DMS 273 (cell line): Measurements from ENCODE around the gene DNAJC12.
"Not testable (repeated sequence)": the region's sequence is repeated elsewhere in the genome, so short reads cannot be mapped to it uniquely, and the experiment has no call there.

Source experiments
- DNase-seq: peaks from one replicate; lab custom pipeline; 2025; ENCODE audit not compliant: unreplicated experiment; lab: John Stamatoyannopoulos, UW

Gene DNAJC12

DNA sequence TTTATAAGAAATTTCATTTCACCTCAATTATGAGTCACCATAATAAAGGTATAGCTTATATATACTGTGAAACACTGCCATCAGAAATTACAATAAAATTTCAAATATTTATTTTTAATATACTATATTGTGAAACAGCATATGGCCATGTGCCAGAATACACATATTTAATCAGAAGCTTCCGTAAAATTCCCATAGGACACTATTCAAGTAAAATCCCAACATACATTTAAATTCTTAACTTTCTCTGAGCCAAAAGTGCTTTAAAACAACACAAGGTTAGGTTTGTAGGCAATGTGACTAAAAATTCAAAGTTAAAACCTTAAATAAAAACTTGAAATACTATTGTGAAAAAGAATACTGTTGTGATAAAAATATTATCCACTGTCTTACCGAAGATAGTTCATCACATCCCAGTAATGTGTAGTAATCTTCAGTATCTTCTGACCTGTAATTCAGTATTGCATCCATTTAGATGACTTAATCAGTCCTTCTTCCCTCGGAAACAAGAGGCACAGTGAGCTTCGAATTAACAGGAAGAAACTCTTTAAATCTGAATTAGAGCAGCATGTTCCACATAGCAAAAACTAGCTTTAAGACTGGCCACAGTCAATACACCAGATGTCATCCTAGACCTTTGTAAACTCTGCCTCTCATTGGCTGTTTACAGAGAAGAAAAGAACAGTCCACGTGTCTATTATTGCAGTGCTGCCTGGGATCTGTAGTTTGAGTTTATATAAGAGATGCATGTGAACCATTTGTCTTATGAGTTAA, at the start of gene DNAJC12:
TSS of gene DNAJC12 (minus strand) at position 648 of the 774 bp plus-strand sequence. CDS start at position 471, 177 bp downstream.
- peak; percentile 90 for DNase-seq

DNA sequence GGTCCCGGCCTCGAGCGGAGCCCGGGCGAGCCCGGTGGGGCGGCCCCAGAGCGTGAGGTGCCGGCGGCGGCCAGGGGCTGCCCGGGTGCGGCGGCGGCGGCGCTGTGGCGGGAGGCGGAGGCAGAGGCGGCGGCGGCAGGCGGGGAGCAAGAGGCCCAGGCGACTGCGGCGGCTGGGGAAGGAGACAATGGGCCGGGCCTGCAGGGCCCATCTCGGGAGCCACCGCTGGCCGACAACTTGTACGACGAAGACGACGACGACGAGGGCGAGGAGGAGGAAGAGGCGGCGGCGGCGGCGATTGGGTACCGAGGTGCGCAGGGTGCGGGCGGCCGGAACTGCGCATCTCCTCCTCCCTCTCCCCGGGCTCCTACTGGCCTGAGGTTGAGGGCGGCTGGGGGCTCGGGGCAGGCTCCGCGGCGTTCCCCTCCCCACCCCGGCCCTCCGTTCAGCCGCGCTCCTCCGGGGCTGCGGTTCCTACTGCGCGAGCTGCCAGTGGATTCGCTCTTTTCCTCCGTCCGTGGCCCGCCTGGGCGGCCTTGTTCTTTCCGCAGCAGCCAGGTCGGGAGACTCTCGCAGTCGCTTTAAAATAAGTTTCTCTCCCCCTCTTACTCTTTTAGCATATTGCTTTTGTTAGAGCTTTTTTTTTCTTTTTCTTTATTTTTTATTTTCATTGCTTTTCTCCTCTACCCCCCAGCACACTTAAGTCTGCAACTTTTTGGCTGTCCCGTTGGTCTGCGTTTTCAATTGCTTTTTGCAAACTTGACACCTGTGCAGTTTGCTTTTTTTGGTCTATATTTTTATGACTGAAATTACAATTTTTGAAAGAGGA, 47.1 kb upstream of the DNAJC12 start:
- peak; percentile 78 for DNase-seq

DNA sequence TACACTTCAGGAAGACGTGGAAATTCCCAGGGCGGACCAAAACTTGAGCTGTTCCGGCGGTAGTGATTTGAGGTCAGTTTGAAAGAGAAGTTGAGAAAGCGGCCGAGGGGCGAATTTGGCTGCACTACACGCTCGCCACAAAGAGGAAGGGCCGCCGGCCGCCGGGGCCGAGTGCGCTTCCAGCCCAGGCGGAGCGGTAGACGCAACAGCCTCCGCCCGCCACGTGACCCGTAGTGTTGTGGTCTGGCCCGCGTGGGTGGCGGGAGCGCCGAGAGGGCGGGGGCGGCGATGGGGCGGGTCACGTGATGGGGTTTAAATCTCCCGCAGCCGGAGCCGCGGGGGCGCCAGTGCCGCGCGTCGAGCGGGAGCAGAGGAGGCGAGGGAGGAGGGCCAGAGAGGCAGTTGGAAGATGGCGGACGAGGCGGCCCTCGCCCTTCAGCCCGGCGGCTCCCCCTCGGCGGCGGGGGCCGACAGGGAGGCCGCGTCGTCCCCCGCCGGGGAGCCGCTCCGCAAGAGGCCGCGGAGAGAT, 46.4 kb upstream of the DNAJC12 start, which contains the start of gene SIRT1:
TSS of gene SIRT1 (plus strand) at position 344 of the 529 bp plus-strand sequence. CDS start at position 410, 66 bp downstream.
- DNase-seq, result peak; percentile 96

DNA sequence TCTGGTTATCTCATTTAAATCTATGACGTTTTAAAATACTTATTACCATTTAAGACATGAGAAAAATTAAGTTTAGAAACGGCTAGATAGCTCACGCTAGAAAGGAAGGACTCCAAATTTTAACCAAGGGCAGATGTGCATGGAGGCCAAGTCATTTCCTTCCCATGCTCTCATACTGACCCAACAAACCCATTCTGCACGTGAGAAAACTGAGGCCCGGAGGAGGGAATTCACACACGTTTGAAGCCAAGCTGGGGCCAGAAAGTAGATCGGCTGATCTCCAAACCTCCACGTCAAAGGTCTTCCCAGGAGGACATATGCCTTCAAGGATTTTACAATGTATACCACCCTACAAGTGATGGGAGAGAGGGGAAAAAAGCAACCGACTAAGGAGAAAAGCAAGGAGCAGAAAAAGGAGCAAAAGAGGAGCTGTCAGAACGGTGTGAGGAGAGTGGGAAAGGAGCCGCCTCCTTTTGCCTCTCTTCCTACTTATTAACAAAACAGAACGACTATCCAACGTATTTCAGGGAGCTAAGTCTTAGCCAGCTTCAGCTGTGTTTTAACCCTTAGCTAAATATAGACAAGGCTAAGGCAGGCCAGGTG, 45.8 kb upstream of the DNAJC12 start:
- DNase-seq, result no peak

DNA sequence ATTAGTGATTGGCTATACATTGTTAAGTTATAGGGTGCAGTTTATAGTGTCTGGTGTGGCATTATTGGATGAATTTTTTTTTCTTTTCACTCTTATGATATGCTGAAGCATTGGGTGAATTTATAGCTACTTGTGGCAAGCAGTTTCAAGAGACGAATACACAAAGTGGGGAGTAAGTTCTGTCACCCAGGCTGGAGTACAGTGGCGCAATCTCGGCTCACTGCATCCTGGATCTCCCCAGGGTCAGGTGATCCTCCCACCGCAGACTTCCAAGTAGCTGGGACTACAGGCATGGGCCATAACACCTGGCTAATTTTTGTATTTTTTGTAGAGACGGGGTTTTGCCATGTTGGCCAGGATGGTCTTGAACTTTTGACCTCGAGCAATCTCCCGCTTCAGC, 40.1 kb upstream of the DNAJC12 start:
- DNase-seq, result no peak

DNA sequence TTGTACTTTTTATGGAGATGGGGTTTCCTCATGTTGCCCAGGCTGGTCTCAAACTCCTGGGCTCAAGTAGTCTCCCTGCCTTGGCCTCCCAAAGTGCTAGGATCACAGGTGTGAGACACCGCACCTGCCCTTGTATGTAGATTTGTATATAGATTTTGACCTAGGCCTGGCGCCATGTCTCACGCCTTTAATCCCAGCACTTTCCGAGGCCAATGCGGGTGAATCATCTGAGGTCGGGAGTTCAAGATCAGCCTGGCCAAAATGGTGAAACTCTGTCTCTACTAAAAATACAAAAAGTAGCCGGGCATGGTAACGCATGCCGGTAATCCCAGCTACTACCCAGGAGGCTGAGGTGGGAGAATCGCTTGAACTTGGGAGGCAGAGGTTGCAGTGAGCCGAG, 39.4 kb upstream of the DNAJC12 start:
- DNase-seq, result not testable (repeated sequence)

DNA sequence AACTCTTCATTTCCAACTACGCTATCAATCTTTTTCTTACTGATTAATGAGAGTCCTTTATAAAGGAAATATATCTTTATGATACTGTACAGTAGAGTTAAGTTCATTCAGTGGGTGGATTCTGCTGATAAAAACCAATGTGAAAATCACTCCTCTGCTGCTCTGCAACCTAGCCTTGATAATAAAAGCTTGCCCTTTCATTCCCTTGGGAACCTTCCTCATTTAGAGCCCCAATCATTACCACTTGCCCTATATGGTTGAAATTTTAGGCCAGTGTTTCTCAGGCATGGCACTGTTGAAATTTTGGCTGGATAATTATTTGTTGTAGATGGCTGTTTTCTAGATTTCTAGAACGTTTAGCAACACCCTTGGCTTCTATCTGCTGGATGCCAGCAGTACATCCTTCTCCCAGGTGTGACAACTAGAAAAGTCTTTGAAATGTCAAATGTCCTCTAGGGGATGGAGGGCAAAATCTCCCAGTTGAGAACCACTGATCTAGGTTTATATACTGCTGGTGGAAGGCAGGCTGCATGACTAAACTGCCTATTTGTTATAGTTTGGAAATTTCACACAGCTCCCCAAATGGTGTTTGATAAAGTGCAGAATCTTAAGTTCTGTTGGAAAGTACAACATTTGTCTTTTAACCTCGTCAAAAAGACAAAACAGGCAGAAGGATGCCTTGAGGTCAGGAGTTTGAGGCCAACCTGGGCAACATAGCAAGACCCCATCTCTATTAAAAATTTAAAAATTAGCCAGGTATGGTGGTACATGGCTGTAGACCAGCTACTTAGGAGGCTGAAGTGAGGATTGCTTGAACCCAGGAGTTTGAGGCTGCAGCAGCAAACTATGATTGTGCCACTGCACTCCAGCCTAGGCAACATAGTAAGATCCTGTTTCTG, 37.6 kb upstream of the DNAJC12 start:
- DNase-seq, result no peak

DNA sequence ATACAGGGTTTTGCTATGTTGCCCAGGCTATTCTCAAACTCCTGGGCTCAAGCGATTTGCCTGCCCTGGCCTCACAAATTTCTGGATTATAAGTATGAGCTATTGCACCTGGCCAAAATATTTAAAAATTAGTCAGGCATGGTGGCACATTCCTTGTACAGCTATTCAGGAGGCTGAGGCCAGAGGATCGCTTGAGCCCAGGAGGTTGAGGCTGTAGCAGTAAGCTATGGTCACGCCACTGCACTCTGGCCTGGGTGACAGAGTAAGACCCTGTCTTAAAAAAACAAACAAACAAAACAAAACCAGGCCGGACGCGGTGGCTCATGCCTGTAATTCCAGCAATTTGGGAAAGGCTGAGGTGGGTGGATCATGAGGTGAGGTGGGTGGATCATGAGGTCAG, 32.0 kb upstream of the DNAJC12 start:
- no peak for DNase-seq

DNA sequence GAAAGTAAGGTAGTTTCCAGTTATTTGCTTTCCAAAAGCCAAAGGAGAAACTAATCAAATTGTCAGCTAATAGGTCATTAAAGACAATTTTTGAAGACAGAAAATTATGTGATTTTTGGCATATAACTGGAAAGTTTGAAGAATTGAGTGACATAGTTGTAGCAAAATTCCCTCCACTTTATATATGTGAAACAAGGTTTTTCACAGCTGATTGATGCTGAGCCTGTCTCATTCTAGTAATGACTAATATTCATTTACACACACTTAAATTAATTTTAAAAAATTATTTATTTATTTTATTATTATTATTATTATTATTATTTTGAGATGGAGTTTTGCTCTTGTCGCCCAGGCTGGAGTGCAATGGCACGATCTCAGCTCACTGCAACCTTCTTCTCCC, 30.1 kb upstream of the DNAJC12 start:
- no peak for DNase-seq

DNA sequence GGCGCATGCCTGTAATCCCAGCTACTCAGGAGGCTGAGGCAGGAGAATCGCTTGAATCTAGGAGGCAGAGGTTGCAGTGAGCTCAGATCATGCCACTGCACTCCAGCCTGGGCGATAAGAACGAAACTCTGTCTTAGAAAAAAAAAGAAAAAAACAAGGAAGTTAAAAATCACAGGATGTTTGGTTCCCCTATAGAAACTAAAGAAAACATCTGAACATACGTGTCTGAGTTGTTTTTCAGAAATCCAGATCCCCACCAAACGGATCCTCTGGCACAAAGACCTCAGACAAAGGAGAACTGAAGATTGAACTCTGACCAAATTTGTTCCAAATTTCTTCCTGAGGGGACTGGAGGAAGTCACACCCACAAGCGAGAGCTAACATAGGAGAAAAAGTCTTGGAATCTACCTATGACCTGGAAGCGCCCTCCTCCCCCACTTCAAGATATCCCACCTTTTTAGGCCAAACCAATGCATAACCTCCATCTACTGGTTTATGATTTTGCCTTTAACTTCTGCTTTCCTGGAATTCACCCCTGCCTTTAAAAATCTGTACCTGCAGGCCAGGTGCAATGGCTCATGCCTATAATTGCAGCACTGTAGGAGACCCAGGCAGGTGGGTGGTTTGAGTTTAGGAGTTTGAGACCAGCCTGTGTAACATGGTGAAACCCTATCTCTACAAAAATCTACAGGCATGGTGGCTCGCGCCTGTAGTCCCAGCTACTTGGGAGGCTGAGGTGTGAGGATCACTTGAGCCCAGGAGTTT, 26.8 kb upstream of the DNAJC12 start:
- DNase-seq, result no peak

DNA sequence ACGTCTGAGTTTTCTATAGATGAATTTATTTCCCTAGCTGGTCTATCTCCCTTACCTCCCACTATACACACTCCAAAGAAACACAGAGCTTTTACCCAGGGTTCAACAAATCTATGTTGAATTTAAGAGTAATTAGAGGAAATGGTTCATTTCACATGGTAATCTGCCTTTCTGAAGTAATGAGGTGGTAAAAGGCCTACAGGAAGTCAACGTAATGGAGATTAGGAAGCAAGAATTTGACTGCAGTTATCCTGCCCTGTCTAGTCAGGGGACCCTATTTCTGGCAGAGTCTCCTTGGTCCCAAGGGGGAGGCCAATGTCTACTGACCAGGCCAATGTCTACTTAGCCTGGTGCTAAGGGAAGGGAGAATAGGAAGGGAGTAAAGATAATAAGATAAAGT, 25.1 kb upstream of the DNAJC12 start:
- DNase-seq, result no peak

DNA sequence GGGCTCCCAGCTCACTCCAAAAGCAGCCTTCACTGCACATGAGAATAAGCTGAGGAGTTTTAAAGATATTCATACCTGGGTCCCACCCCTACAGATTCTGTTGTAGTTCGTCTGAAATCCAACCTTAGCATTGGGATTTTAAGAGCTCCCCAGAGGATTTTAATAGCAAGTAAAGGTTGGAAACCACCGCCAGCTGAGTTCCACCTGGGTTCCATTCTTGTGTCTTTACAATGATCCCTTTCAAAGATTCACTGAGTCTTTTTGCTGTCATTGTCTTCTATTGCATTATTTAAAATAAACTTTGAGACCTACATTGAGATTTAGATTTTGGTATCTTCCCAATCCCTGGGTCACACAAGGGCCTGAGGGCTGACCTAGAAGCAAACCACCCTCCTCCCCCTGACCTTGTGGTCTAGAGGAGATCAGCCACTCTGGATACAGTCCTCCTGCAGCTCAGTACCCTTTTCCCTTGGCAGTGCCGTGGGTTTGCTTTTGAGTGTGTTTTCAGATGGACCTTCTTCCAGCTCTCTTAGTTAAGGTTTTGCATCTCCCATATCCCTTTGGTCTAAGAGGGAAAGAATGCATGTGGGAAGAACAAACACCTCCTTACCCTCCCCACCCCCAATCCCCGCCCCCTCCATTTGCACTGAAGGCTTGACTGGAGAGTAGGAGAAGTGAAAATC, 23.9 kb upstream of the DNAJC12 start:
- no peak for DNase-seq

DNA sequence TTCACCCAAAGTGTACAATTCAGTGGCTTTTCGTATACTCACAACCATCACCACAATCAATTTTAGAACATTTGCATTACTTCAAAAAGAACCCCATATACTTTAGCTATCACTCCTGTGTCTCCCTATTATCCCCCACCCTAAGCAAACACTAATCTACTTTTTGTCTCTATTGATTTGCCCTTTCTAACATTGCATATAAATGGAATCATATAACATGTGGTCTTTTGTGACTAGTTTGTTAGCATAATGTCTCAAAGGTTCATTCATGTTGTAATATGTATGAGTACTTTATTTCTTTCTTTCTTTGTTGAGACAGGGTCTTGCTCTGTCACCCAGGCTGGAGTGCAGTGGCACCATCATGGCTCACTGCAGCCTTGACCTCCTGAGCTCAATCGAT, 21.0 kb upstream of the DNAJC12 start:
- no peak for DNase-seq

DNA sequence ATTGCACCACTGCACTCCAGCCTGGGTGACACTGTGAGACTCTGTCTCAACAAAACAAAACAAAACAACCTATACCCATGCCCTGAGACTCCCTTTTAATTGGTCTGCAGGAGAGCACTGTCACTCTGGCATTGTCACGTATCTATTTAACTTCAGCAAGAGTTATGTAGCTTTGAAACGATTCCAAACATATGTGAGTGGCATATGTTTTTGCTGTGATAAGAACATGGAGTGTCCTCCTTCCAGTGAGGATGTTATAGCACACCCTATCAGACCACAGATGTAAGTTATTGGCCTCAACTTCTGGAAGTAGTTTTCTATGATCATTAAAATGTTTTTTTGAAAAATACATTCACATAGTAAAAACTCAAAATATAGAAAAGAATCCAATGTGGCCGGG, 15.5 kb upstream of the DNAJC12 start:
- peak; percentile 61 for DNase-seq

DNA sequence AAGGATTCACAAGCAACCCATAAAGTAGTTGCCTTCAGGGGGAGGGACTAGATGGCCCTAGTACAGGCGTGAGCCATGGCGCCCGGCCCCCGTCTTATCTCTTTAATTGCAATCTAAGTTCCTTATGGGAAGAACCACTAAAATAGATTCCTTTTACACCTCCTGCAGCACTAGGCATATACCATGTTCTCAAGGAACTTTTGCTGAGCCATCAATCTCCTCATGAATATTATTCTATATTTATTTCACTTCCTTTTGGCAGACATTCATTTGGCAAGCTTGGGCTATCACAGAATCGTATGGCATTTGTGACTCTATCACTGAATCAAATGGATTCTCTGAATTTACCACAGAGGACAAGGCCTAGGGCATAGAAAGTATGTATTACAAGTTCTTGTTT, 14.8 kb upstream of the DNAJC12 start:
- DNase-seq, result no peak

DNA sequence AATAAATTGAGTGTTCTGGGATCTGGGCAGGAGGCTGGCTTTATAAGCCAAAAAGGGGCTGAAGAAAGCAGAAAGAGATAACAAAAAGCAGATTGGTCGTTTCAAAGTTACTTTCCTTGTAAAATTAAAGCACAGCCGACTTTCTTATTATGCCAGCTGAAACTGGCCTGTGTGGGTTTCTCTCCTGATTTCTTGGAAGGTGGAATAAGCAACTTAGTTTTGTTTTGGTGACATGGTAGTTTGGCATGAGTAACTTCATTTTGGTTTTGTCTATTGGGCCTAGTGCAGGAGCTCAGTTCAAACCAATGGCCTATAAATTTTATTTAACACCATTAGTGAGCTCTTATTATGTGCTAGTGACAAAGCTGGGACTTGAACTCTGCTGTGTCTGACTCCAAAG, 13.2 kb upstream of the DNAJC12 start:
- no peak for DNase-seq

DNA sequence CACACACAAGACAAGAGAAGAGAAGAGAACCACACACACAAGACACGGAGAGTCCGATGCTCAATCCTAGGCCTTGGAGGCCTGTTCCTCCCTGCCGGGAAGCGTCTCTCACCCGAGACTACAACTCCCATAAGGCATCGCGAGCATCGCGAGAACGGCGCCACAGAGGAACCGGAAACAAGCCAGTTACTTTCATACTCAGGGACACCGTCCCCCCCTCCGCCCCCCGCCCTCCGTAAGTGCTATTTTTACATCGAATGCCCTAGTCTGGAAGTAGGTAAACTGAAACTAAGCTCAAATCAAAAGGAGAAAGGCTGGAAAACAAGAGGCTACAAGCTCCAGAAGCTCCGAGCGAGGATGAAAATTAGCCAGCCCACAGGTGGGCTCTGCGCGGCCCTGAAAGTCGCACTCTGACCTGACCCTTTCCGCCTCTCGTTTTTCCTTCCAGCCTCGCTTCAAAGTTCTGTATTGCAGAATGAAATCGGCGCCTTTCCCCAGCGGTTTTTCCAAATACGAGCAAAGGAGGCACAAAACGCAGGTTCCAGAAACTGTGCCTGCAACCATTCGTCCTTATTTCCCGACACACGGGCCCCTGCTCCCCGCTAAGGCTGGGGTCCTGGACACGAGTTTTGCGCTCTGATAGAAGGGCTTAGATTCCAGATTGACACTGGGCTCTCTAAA, 11.5 kb upstream of the DNAJC12 start:
- peak; percentile 95 for DNase-seq

DNA sequence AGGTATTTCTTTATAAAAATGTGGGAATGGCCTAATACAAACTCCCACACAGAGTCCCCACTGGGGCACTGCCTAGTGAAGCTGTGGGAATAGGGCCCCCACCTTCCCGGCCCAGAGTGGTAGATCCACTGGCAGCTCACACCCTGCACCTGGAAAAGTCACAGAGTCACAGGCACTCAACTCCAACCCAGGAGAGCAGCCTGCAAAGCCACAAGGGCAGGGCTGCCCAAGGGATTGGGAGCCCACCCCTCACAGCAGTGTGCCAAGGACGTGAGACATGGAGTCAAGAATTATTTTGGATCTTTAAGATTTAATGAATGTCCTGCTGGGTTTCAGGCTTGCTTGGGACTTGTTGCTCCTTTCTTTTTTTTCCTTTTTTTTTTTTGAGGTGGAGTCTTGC, 5.3 kb upstream of the DNAJC12 start:
- no peak for DNase-seq

DNA sequence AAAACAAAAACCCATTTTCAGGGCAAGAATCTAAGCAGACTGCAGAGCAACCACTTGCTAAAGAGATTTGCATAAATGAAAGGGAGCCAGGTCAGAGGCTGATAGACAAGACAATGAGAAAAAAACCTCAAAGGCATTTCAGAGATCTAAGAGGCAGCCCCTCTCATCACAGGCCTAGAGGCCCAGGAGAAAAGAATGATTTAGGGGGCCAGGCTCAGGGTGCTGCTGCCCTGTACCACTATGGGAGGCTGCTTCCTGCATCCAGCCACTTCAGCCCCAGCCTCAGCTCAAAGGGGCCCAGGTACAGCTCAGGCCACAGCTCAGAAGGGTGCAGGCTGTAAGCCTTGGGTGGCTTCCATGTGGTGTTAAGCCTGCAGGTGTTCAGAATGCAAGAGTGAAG, 3.7 kb upstream of the DNAJC12 start:
- no peak for DNase-seq
